Dedifferentiated amniotic fluid mesenchymal stem cell (primary cell): ENCODE data around the gene ILF2.

Experiments used
- DNase-seq: peaks from one replicate; pipeline ENCODE4 v3.0.0-alpha.2; 2016; ENCODE audit errors: extremely low spot score

ILF2 gene

GRCh38 chr1:153627715-153628626, 42.8 kb downstream of the ILF2 start, which contains the start of gene S100A1:
S100A1 (plus strand) TSS chr1:153628434; CDS start chr1:153630522, 2,088 bp downstream.
- no peak for DNase-seq

GRCh38 chr1:153626904-153627714, 43.7 kb downstream of the ILF2 start, which contains the start of gene S100A13:
S100A13 (minus strand) TSS chr1:153627505; CDS start chr1:153626472, 1,033 bp downstream.
- DNase-seq = peak; percentile 89

- DNase-seq = no peak
These were observed 44.3 kb downstream of the ILF2 start for GRCh38 chr1:153626477-153626903.

GRCh38 chr1:153624965-153625611, 45.7 kb downstream of the ILF2 start:
- no peak for DNase-seq

GRCh38 chr1:153623101-153623500, 47.7 kb downstream of the ILF2 start:
- no peak for DNase-seq

GRCh38 chr1:153619171-153619570, 51.6 kb downstream of the ILF2 start:
- DNase-seq = no peak

GRCh38 chr1:153617663-153618062, 53.1 kb downstream of the ILF2 start:
- DNase-seq = no peak

GRCh38 chr1:153616917-153617311, 53.9 kb downstream of the ILF2 start:
- no peak for DNase-seq

GRCh38 chr1:153616144-153616916, 54.5 kb downstream of the ILF2 start, which contains the start of gene S100A14:
S100A14 (minus strand) TSS chr1:153616325; CDS start chr1:153615858, 467 bp downstream.
- DNase-seq = no peak

GRCh38 chr1:153615406-153615805, 55.4 kb downstream of the ILF2 start:
- DNase-seq = no peak

- no peak for DNase-seq
These were observed 55.9 kb downstream of the ILF2 start for GRCh38 chr1:153614906-153615305.

- no peak for DNase-seq
These were observed 56.4 kb downstream of the ILF2 start for GRCh38 chr1:153614189-153614900.

- no peak for DNase-seq
These were observed 57.4 kb downstream of the ILF2 start for GRCh38 chr1:153613406-153613805.

GRCh38 chr1:153612755-153613331, 58.0 kb downstream of the ILF2 start, which contains the start of gene S100A16:
S100A16 (minus strand) TSS chr1:153613137; CDS start chr1:153608151, 4,986 bp downstream.
- DNase-seq = peak; percentile 57

- no peak for DNase-seq
These were observed 58.6 kb downstream of the ILF2 start for GRCh38 chr1:153612111-153612754.
